GM21515 (cell line): Measurements from ENCODE around the gene KCNJ4.
"Not testable (repeated sequence)": the region's sequence is repeated elsewhere in the genome, so short reads cannot be mapped to it uniquely, and the experiment has no call there.

ENCODE experiments used
- ATAC-seq: cut with Tn5 transposase; IDR thresholded peaks from one replicate; pipeline ENCODE4 v1.9.1; 2021; ENCODE audit not compliant: unreplicated experiment

Gene KCNJ4

GRCh38 chr22:38394929-38395624 lies 59.9 kb downstream of the KCNJ4 start:
- not testable (repeated sequence) for ATAC-seq

- ATAC-seq: not testable (repeated sequence)
Observed at GRCh38 chr22:38389428-38389818, 65.6 kb downstream of the KCNJ4 start.

DNA sequence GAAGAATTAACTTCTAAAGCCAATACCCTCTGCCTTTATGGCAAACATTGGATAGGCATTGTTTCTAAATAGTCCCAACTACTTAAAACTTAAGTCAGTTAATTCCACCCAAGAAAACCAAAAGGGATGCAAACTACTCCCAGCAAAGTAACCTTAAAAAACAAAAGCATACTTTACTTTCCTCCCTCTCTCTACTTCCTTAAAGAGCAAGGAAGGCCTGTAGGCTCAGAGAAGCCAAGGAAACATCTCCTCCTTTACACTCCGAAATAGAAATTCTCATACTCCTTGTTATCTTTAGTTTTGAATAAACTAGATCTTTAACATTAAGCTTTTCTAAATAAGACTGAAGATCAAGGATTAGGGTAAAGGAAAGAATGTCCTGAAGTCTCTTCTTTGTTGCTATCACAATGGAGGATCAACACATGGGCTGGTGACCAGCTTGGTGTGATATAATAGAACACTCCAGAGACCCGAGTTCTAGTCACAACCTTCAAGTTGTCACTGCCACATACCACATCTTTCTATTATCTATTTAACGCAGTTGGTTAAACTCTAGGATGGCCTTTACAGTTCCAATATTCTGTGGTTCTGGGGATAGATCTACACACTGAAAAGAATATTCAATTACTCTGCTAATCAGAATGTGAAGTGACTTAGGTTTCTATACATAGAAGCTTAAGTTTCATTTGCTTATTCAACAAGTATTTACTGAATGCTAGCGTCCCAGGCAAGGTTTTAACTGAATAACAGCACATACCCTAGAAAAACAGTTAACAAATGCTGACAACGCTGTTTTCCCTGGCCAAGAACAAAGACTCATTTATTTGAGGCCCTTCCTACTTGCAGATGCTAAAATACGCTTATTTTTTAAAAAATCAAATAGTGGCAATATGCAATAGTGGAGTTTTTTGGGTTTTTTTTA lies 66.2 kb downstream of the KCNJ4 start:
- ATAC-seq: not testable (repeated sequence)

DNA sequence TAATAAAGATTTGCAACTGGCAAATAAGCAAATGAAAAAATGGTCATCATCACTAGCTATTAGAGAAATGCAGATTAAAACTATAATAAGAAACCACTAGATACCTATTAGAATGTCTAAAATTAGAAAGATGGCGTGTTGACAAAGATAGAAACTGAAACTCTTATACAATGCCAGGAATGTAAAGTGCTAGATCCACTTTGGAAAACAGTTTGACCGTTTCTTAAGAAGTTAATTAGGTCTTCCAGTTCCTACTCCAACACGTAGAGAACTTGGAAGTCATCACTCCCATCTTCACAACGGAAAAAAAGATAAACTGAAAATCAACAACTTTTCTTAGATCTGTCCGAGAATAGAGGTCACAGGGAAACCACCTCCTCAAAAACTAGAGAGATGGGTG lies 68.1 kb downstream of the KCNJ4 start:
- ATAC-seq: not testable (repeated sequence)

DNA sequence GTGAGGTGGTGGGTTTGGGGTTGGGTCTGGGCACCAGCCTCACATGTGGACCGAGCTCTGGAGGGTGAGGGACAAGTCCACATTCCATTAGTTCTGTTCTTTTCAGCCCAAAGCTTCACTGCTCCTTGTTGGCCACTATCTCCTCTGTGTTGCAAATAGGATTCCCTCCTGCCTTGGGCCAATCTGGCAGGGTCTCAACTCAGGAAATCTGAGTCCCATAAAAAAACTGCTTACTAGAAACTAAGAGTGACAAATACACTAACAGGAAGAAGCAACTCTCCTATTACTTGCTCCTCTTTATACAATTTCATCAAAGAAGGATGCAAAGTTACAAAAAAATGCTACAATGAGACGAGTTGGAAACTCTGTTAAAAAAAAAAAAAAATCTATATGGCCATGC lies 71.6 kb downstream of the KCNJ4 start:
- ATAC-seq: no peak

DNA sequence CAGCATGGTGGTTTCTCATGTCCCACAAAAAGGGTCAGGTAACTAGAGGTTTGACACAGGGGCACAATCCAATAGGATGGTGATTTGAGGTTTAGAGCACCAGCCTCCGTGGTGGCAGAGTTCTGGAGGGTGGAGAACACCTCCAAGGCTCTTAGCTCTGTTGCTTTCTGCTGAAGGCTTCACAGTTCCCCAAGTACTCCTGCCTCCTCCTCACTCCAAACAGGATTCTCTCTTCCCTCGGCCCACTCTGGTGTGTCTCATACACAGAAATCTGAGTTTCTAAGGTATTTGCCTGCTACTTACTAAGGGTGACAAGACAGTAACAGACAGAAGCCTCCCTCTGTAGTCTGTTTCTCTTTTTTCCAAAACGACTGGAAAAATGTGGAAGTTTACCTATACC lies 73.6 kb downstream of the KCNJ4 start:
- not testable (repeated sequence) for ATAC-seq
